Measurements from ENCODE around the gene PIK3CB. TPM values are rescaled to one million over a fixed set of nuclear protein-coding genes. Genes with fewer than 3 reads are reported as not detected.
"Not testable (repeated sequence)": the region's sequence is repeated elsewhere in the genome, so short reads cannot be mapped to it uniquely, and the experiment has no call there.

Gene PIK3CB
- polyA plus RNA-seq, 3 donors = 26.8 to 32.2 (median 28.2) TPM

DNA sequence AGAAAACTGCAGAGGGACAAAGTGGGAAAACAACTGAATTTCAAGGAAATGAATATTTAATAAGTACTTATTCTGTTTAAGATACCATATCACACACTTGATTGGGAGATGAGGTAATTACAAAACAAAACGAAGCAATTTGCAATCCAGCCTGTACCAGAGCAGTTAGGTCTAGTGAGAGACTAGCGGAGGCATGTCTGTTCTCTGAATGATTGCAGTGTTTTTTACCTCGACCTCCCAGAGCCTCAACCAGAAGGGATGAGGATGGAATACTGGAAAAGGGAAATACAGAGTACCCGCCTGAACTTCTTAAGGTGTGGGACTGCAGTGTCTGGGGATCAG is 59.5 kb downstream of the PIK3CB start:
- DNase-seq (ENCODE audit: extremely low read depth in 1 of 11, low read depth in 9 of 11, low spot score in 4 of 11) = no peak

DNA sequence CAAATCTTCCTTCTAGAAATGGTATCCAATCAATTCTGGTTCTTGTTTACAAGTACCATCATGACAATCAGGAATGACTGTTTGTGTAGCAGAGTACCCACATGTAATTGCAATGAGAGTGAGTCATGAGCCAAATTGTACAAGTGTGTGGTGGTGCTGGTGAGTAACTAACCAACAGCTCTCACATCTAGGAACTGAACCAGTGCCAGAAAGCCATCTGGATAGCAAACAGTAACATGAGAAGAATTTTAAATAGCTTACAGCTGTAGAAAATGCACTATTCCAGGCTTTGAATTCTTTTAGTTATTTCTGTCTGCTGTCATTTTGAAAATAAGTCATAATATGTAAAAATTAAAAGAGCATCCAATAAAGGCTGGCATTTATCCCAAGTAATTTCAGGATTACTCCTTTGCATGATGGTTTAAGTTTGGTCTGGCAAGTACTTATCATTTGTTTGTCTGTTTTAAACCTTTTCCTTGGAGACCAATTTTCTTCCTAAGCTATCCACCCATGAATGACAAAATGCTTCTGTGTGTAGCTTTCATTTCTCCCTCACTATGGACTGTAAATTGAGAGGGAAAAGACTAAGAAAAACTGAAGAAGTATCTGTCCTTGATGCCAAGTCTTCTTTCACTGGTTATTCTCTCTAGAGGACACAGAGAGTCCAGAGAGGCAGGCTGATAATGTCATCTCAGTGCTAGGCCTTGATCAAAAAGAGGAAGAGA is 60.0 kb downstream of the PIK3CB start:
- DNase-seq (ENCODE audit: extremely low read depth in 1 of 11, low read depth in 9 of 11, low spot score in 4 of 11) = peak; percentile 31 to 74 (median 51)

DNA sequence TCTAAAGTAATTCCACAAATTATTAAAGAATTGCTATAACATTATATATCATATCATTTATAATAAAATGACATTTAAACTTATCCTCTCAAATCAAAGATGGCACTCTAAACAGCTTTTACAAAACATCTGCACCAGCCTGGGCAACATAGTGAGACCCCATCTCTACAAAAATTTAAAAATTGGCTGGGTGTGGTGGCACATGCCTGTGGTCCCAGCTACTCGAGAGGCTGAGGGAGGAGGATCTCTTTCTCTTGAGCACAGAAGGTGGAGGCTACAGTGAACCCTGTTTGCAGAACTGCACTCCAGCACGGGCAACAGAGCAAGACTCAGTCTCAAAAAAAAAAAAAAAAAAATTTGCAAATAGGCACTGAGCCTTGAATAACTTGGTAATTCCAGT is 63.1 kb downstream of the PIK3CB start:
- DNase-seq (ENCODE audit: extremely low read depth in 1 of 11, low read depth in 9 of 11, low spot score in 4 of 11) = no peak

DNA sequence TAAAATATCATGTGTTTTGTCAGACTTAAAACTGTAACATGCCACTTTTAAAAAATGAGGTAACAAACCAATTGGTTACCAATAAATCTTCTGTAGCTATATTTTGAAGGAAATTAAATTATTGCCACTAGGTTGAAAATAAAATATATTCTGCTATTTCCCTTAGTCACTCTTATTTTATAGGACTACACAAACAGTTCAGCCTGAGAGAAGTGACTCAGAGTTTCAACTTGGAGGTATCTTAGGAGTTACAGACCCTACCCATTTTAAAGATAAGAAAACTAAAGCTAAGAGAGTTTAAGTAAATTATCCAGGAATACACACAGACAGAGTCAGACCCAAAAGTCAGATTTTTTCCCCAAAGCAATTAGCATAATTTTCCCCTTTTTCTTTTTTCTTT is 65.1 kb downstream of the PIK3CB start:
- DNase-seq (ENCODE audit: extremely low read depth in 1 of 11, low read depth in 9 of 11, low spot score in 4 of 11) = no peak

DNA sequence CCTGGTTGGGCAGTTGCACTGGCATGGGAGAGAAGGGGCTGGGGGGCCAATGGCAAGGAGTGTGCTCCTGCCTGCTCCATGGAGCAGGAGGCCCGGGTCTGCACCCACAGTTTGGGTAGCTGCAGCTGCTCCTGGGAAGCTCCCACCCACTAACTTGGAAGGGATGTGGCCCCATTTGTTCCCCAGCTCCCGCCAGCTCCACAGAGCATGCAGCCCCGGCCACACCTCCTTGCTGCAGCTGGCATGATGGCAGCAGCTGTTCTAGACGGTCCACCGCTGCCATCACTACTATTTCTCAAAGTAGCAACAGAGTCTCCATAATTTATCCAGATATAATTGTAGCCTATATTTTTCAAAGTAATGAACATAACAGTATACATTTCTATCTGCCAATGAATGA is 65.8 kb downstream of the PIK3CB start:
- DNase-seq (ENCODE audit: extremely low read depth in 1 of 11, low read depth in 9 of 11, low spot score in 4 of 11) = no peak

DNA sequence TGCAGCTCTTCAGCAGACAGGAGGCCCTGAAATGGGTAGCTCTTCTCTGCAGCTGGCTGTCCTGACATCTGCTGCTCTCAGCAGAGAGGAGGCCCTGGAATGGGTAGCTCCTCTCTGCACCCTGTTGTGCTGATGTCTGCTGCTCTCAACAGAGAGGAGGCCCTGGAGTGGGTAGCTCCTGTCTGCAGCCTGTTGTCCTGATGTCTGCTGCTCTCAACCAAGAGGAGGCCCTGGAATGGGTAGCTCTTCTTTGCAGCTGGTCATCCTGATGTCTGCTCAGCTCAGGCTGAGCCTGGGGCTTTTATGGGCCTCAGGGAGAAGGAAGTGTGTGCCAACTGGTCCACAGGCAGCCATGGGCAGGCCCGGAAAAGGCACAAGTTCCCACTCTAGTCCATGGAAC is 66.6 kb downstream of the PIK3CB start:
- no peak for DNase-seq (ENCODE audit: extremely low read depth in 1 of 11, low read depth in 9 of 11, low spot score in 4 of 11)

DNA sequence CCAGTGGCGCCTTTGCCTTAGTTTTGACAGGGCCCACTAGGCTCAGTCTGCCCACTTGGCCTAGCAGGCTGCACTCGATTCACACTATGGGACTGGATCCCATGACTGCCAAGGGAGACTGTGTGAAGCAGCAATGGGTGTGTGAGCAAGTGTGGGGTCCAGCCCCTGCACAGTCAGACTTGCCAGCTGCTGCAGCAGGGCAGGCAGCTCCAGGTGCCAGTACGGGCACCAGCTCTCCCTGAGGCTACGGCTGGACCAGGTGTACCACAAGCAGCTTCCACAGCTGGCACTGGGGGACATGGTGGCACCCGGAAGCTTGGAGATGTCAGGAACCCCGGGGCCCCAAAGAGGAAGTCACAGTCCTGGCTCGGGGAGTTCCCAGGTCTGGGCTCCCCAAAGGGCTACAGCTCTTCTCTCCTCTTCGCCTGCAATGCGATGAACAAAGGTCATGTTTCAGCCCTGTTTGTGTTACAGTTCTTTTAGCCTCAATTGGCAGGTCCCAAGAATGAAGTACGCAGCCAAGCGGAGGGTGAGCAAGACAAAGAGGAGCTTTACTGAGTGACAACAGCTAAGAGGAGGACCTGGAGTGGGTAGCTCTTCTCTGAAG is 67.1 kb downstream of the PIK3CB start:
- DNase-seq (ENCODE audit: extremely low read depth in 1 of 11, low read depth in 9 of 11, low spot score in 4 of 11) = no peak

DNA sequence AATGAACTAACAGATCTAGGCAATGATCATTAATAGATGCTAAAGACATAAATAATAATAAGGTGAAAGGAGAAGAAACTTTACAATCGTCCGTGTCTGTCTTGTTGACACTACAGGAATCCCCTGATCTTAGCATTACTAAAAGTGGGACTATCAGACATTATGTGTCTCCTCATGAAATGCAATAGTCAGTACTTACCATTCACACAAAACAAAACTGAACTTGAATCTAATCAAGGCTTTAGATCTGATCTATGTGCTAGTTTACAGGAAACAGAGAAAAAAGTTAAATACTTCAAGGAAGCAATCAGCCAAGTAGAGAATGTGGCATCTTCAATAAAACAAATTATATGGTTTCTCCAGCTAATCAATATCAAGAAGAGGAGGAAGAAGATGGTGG is 73.7 kb downstream of the PIK3CB start:
- DNase-seq (ENCODE audit: extremely low read depth in 1 of 11, low read depth in 9 of 11, low spot score in 4 of 11) = no peak

DNA sequence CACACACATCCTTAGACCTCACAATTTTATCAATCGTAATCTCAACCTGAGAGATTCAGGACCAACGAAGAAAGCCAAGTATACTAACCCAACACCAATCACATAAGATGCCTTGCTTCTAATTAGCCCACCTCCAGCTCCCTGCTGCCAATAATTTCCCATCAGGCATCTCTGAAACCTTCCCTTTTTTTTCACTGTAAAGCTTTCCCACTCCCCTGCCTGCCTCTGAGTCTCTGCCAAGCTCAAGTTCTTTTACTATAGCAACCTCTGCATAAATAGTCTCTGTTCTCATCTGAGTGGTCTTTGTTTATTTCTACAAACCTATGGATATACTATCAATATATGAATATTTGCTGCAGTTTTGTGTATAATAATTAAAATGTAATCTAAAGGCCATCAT is 86.5 kb downstream of the PIK3CB start:
- DNase-seq (ENCODE audit: extremely low read depth in 1 of 11, low read depth in 9 of 11, low spot score in 4 of 11) = no peak

DNA sequence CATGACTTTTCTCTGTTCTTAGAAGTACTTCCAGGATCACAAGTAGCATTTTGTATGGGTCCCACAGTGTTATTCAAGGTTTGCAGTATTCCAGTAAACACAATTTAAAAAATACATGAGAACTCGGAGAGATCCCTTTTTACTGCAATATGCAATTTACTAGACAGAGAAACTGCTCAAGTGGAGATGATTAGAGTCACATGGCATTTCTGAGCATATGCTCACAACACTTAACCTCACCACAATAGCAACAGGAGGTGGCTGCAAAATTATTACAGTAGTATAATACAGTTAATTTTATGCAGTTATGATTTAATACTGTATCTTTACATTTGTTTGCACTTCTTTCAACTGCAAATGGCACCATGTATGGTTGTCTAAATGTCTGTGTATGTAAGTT is 87.5 kb downstream of the PIK3CB start:
- DNase-seq (ENCODE audit: extremely low read depth in 1 of 11, low read depth in 9 of 11, low spot score in 4 of 11) = no peak

DNA sequence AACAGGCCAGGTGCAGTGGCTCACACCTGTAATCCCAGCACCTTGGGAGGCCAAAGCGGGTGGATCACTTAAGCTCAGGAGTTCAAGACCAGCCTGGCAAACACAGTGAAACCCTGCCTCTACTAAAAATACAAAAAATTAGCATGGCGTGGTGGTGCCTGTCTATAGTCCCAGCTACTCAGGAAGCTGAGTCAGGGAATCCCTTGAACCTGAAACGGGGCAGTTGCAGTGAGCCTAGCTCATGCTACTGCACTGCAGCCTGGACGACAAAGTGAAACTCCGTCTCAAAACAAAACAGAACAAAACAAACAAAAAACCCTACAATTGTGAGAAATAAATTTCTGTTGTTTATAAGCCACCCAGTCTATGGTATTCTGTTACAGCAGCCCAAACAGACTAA is 94.7 kb downstream of the PIK3CB start:
- no peak for DNase-seq (ENCODE audit: extremely low read depth in 1 of 11, low read depth in 9 of 11, low spot score in 4 of 11)

DNA sequence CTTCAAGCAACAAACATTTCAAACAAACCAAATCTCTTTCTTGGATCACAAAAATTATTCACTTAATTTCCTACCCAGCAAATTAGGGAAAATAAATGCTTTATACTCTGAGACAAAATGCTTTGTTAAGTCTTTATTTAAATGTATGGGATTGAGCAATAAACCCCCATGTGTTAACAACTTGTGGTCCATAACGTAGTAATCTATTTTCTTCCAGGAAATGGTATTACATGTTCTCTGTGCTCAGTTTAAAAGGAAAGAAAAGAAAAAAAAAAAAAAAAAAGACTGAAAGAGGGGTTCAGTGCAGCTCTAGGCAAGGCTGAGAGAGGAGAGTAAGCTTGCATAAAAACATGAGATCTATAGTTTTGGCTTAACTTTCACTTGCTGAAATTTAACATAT is 102.3 kb downstream of the PIK3CB start:
- no peak for DNase-seq (ENCODE audit: extremely low read depth in 1 of 11, low read depth in 9 of 11, low spot score in 4 of 11)

DNA sequence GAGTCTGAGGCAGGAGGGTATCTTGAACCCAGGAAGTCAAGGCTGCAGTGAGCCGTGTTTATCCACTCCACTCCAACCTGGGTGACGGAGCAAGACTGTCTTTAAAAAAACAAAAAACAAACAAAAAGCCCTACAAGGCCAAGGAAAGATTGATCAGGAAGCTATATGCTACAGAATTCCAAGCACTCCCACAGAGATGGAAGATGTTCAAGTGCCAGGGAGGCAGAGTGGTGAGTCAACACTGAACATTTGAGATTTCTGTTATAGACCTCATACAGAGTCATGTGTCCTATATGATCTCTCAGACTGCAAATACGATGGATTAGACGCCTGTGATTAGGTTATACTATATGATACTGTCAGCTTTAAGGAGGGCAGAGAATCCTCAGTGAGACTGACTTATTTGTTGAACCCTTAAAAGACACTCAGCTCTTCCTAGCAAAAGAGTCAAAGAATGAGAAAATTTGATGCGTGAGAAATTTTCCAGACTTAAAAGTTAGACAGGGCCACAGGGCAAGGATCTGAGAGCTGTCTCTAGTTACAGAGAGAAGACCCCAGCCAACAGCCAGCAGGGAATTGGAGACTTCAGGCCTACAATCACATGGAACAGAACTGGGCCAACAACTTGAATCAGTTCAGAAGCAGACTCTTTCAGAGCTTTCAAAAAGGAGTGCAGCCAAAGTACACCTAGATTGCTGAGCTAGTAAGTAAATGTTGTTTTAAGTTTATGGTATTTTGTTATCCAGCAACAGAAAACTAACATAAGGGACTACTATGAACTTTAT is 107.6 kb downstream of the PIK3CB start:
- DNase-seq (ENCODE audit: extremely low read depth in 1 of 11, low read depth in 9 of 11, low spot score in 4 of 11) = no peak

DNA sequence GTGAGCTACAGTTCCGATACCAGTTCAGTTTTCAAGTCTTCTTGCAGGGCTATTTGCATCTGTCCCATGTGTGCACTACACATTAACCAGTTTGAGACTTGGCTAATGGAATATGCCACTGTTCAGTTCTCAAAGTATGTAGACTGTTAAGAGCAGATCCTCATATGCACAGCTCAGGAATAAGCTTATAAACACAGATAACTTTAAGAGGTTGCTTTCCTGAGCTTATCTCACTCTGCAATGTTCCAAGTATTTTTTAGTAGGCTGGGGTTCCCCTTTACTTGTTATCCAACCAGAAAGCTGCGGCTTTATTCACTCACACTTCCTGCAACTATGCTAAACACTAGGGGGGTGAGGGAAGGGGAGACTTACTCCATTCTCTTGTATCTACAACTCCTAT is 108.7 kb downstream of the PIK3CB start:
- DNase-seq (ENCODE audit: extremely low read depth in 1 of 11, low read depth in 9 of 11, low spot score in 4 of 11) = not testable (repeated sequence)

DNA sequence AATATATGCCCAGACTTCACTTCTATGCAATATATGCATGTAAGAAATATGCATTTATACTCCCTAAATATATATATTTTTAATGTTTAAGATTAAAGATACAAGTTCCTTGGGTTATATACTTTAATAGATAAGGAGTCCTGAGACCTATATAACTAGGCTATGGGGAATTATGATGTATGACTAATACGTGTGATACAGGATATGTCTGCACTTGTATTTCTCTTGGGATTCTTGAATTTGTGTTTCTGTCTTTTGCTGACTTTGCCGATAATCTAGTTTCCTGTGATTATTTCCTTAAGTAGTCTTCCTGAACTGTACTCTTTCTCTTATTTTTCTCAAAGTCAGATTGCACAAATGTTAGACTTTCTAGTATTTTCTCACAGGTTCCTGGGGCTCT is 109.6 kb downstream of the PIK3CB start:
- DNase-seq (ENCODE audit: extremely low read depth in 1 of 11, low read depth in 9 of 11, low spot score in 4 of 11) = no peak

DNA sequence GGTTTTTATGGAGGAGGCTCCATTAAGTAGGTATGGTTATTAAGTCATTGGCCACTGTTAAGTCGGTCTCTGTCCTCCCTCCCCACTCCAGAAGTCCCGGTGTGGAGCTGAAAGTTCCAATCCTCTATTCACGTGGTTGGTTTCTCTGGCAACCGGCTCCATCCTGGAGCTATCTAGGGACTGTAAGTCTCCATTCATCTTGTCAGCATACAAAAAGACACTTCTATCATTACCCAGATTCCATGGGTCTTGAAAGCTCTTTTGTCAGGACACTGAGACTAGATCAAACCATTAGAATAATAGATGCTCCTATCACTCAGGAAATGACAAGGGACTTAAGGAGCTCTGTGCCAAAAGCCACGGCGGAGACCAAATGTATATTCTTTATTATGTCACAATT is 110.3 kb downstream of the PIK3CB start:
- DNase-seq (ENCODE audit: extremely low read depth in 1 of 11, low read depth in 9 of 11, low spot score in 4 of 11) = no peak

DNA sequence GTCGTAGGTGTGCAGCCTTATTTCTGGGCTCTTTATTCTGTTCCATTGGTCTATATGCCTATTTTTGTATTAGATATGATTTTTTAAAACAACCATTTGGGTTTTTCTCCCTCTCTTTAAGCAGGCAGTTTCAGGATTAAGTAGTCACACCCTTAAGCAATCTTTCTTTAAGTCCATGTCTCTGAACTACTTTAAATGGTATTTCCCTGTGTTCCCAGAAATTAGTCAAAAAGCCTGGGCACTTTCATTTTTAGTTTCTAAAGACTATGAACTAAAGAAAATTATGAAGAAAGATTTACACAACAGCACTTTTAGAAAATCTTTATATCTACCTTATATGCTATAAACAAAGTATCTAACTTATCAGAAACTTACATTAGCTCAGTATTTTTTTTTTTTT is 115.9 kb downstream of the PIK3CB start:
- no peak for DNase-seq (ENCODE audit: extremely low read depth in 1 of 11, low read depth in 9 of 11, low spot score in 4 of 11)

DNA sequence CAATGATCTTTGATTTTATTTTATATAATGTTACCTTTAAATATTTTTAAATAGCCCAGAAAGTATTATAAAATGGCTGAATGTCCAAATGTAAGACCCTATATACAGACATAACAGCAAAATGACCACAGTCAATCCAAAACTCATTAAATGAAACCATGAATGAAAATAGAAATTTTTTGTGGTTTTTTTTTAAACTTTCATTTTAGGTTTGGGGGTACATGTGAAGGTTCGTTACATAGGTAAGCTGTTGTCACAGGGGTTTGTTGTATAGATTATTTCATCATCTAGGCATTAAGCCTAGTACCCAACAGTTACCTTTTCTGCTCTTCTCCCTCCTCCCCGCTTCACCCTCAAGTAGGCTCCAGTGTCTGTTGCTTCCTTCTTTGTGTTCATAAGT is 117.4 kb downstream of the PIK3CB start:
- DNase-seq (ENCODE audit: extremely low read depth in 1 of 11, low read depth in 9 of 11, low spot score in 4 of 11) = no peak

DNA sequence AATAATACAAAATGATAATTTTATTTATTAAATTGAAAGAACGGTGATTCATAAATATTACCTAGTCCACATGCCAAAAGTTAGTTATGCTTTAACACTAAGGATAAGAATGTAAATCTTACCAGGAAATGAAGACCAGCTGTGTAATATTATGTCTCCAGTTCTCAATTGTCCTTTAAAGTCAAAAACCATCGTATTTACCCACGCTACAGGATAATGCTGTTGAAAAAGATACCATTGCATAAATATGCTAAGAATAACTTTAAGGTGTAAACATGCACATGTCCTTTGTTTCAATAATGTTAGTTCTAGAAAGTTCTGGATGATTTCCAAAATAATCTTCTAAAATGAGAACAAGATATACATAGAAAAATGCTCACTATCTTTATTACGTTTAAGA is 122.6 kb downstream of the PIK3CB start:
- DNase-seq (ENCODE audit: extremely low read depth in 1 of 11, low read depth in 9 of 11, low spot score in 4 of 11) = no peak

DNA sequence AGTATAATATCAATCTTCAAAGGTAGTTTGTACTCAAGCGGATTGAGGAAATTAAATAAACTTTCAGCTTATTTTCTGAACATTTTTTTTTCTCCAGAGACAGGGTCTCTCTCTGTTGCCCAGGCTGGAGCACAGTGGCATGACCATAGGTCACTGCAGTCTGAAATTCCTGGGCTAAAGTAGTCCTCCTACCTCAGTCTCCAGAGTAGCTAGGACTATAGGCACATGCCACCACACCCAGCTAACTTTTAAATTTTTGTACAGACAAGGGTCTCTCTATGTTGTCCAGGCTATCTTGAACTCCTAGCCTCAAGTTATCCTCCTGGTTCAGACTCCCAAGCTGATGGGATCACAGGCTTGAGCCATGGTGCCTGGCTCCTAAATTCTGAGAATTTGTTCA is 129.1 kb downstream of the PIK3CB start:
- no peak for DNase-seq (ENCODE audit: extremely low read depth in 1 of 11, low read depth in 9 of 11, low spot score in 4 of 11)

Data from renal cortex interstitium (tissue), 11 donors.